ENCODE data around the gene NPFFR1.

- TF ChIP-seq CTCF (IDR thresholded peaks at IDR 0.05) (no peak), POLR2A (IDR thresholded peaks at IDR 0.05) (no peak)
Observed at GRCh38 chr10:70253878-70254765, 29.7 kb downstream of the NPFFR1 start.
